NB4 (cell line): ENCODE data around the gene TEPSIN.

Experiments used
- DNase-seq: peaks from one replicate; pipeline ENCODE4 v3.0.0; 2010; ENCODE audit warnings: low read depth
- H3K4me3 ChIP-seq: one replicate; pipeline ENCODE4 v1.5.1; 2011; ENCODE audit warnings: mild to moderate bottlenecking, low read depth, low read length, moderate library complexity
- CTCF ChIP-seq: IDR thresholded peaks from one replicate; pipeline ENCODE4 v1.5.1; 2012; ENCODE audit warnings: low read depth, low read length
- MAX ChIP-seq: IDR thresholded peaks from 2 replicates; pipeline ENCODE4 v1.6.1; 2011; ENCODE audit warnings: low read depth, low read length
- MYC ChIP-seq: IDR thresholded peaks from 2 replicates; pipeline ENCODE4 v1.6.1; 2011; ENCODE audit warnings: low read depth, low read length
- POLR2A ChIP-seq: IDR thresholded peaks from 2 replicates; pipeline ENCODE4 v1.6.1; 2011; ENCODE audit warnings: mild to moderate bottlenecking; ENCODE audit not compliant: insufficient read length; ENCODE audit errors: extremely low read depth

Gene TEPSIN

GRCh38 chr17:81199482-81199830 lies 39.4 kb downstream of the TEPSIN start:
- TF ChIP-seq MAX (no peak), POLR2A (no peak), CTCF (no peak)
- no peak for DNase-seq
- no peak overlapping the region for H3K4me3 ChIP-seq

- TF ChIP-seq POLR2A: no peak
- TF ChIP-seq MYC: no peak
- TF ChIP-seq MAX: no peak
- no peak for TF ChIP-seq CTCF
- DNase-seq: no peak
- no peak overlapping the region for H3K4me3 ChIP-seq
Observed at GRCh38 chr17:81198826-81199481, 39.9 kb downstream of the TEPSIN start.

GRCh38 chr17:81197831-81198490 lies 40.9 kb downstream of the TEPSIN start:
- no peak for DNase-seq
- no peak overlapping the region for H3K4me3 ChIP-seq
- TF ChIP-seq POLR2A: no peak
- no peak for TF ChIP-seq MAX

- no peak for DNase-seq
- TF ChIP-seq CTCF (no peak), POLR2A (no peak), MYC (no peak), MAX (no peak)
- H3K4me3 ChIP-seq: no peak overlapping the region
Observed at GRCh38 chr17:81197409-81197795, 41.5 kb downstream of the TEPSIN start.

- no peak overlapping the region for H3K4me3 ChIP-seq
- TF ChIP-seq MAX: no peak
- no peak for TF ChIP-seq CTCF
- TF ChIP-seq POLR2A: no peak
- TF ChIP-seq MYC: no peak
Observed at GRCh38 chr17:81196505-81197408, 42.1 kb downstream of the TEPSIN start.

More at GRCh38 chr17:81196505-81197408, 42.1 kb downstream of the TEPSIN start:
- no peak for DNase-seq
